H9 (cell line): ENCODE results near the gene ZNF668. TPM values are rescaled to one million over a fixed set of nuclear protein-coding genes. Genes with fewer than 3 reads are reported as not detected.

Experiments
- DNase-seq: peaks from one replicate; pipeline ENCODE4 v3.0.0-alpha.2; 2017
- H2AFZ ChIP-seq: one replicate; pipeline ENCODE4 v1.6.1; 2013; ENCODE audit warnings: mild to moderate bottlenecking, low read length, control low read depth, moderate library complexity
- H2AK5ac ChIP-seq: 2 replicates; pipeline ENCODE4 v1.6.1; 2013; ENCODE audit warnings: low read length, control low read depth, mixed read lengths; ENCODE audit not compliant: insufficient read length
- H2BK120ac ChIP-seq: one replicate; pipeline ENCODE4 v1.6.1; 2013; ENCODE audit warnings: low read depth, mild to moderate bottlenecking, low read length, control low read depth, inconsistent platforms; ENCODE audit not compliant: poor library complexity, severe bottlenecking
- H2BK12ac ChIP-seq: 2 replicates; pipeline ENCODE4 v1.6.1; 2013; ENCODE audit warnings: low read length, control low read depth, mixed read lengths, low read depth; ENCODE audit not compliant: insufficient read length
- H2BK15ac ChIP-seq: 2 replicates; pipeline ENCODE4 v1.6.1; 2013; ENCODE audit warnings: low read depth, low read length, control low read depth
- H2BK20ac ChIP-seq: one replicate; pipeline ENCODE4 v1.6.1; 2013; ENCODE audit warnings: low read depth, mild to moderate bottlenecking, low read length, control low read depth, inconsistent platforms; ENCODE audit not compliant: poor library complexity, severe bottlenecking
- H2BK5ac ChIP-seq: 2 replicates; pipeline ENCODE4 v1.6.1; 2013; ENCODE audit warnings: low read length, control low read depth, mixed read lengths; ENCODE audit not compliant: insufficient read length
- H3K14ac ChIP-seq: 2 replicates; pipeline ENCODE4 v1.6.1; 2013; ENCODE audit warnings: low read length, control low read depth; ENCODE audit not compliant: insufficient read depth
- H3K18ac ChIP-seq: 2 replicates; pipeline ENCODE4 v1.6.1; 2013; ENCODE audit warnings: low read depth, mild to moderate bottlenecking, mixed read lengths, low read length, control low read depth; ENCODE audit not compliant: insufficient read length
- H3K23ac ChIP-seq: 2 replicates; pipeline ENCODE4 v1.6.1; 2013; ENCODE audit warnings: low read length, control low read depth, mixed read lengths, low read depth; ENCODE audit not compliant: insufficient read length
- H3K23me2 ChIP-seq: 2 replicates; pipeline ENCODE4 v1.6.1; 2013; ENCODE audit warnings: low read depth, mild to moderate bottlenecking, mixed read lengths, low read length, control low read depth; ENCODE audit not compliant: insufficient read length, poor library complexity, severe bottlenecking
- H3K27ac ChIP-seq: 2 replicates; pipeline ENCODE4 v1.5.1; 2013; ENCODE audit warnings: low read length, control low read depth, mixed read lengths, low read depth; ENCODE audit not compliant: insufficient read length
- H3K27me3 ChIP-seq: 2 replicates; pipeline ENCODE4 v1.6.1; 2013; ENCODE audit warnings: low read length, control low read depth, inconsistent platforms; ENCODE audit not compliant: insufficient read depth
- H3K4ac ChIP-seq: 2 replicates; pipeline ENCODE4 v1.6.1; 2013; ENCODE audit warnings: low read depth, mild to moderate bottlenecking, control low read depth, inconsistent platforms, low read length, moderate library complexity
- H3K4me1 ChIP-seq: 2 replicates; pipeline ENCODE4 v1.6.1; 2013; ENCODE audit warnings: low read length, control low read depth, inconsistent platforms; ENCODE audit not compliant: insufficient read depth
- H3K4me2 ChIP-seq: 2 replicates; pipeline ENCODE4 v1.6.1; 2013; ENCODE audit warnings: low read length, control low read depth, mixed read lengths; ENCODE audit not compliant: insufficient read length, insufficient read depth
- H3K56ac ChIP-seq: 2 replicates; pipeline ENCODE4 v1.6.1; 2013; ENCODE audit warnings: low read depth, mild to moderate bottlenecking, mixed read lengths, low read length, control low read depth; ENCODE audit not compliant: insufficient read length
- H3K79me1 ChIP-seq: 2 replicates; pipeline ENCODE4 v1.6.1; 2013; ENCODE audit warnings: low read depth, mild to moderate bottlenecking, moderate library complexity, low read length, control low read depth, inconsistent platforms; ENCODE audit not compliant: insufficient read depth, poor library complexity, severe bottlenecking
- H3K79me2 ChIP-seq: 2 replicates; pipeline ENCODE4 v1.6.1; 2013; ENCODE audit warnings: low read length, control low read depth, inconsistent platforms; ENCODE audit not compliant: insufficient read depth
- H3K9ac ChIP-seq: 2 replicates; pipeline ENCODE4 v1.6.1; 2013; ENCODE audit warnings: low read length, control low read depth, mixed read lengths; ENCODE audit not compliant: insufficient read length; ENCODE audit errors: extremely low read depth
- H3K9me3 ChIP-seq: one replicate; pipeline ENCODE4 v1.6.1; 2013; ENCODE audit warnings: low read depth, low read length, inconsistent platforms; ENCODE audit not compliant: control insufficient read depth
- H3T11ph ChIP-seq: one replicate; pipeline ENCODE4 v1.6.1; 2013; ENCODE audit warnings: mild to moderate bottlenecking, low read length, control low read depth, inconsistent platforms
- H4K20me1 ChIP-seq: one replicate; pipeline ENCODE4 v1.6.1; 2013; ENCODE audit not compliant: control insufficient read depth, insufficient read length, insufficient read depth
- H4K5ac ChIP-seq: 2 replicates; pipeline ENCODE4 v1.6.1; 2013; ENCODE audit warnings: low read depth, mild to moderate bottlenecking, mixed read lengths, low read length, control low read depth; ENCODE audit not compliant: insufficient read length
- H4K8ac ChIP-seq: replicated peaks from 2 replicates; pipeline ENCODE4 v1.6.1; 2013; ENCODE audit warnings: low read length, control low read depth, mixed read lengths, low read depth; ENCODE audit not compliant: insufficient read length
- H4K91ac ChIP-seq: 2 replicates; pipeline ENCODE4 v1.6.1; 2013; ENCODE audit warnings: low read depth, mild to moderate bottlenecking, moderate library complexity, mixed read lengths, low read length, control low read depth; ENCODE audit not compliant: insufficient read length
- H3K27ac Mint-ChIP-seq, 3 experiments: 2 replicates in 2 of 3; 3 replicates in 1 of 3; pipeline ENCODE4 v1.8.0; 2020 to 2021; ENCODE audit warnings: mixed read lengths in 3 of 3, mild to moderate bottlenecking in 1 of 3, moderate library complexity in 1 of 3
- H3K27me3 Mint-ChIP-seq: 2 replicates; pipeline ENCODE4 v1.8.0; 2021; ENCODE audit warnings: low read depth, mild to moderate bottlenecking, moderate library complexity, mixed read lengths
- H3K36me3 Mint-ChIP-seq, 3 experiments: 2 replicates in 2 of 3; 3 replicates in 1 of 3; pipeline ENCODE4 v1.8.0; 2020 to 2021; ENCODE audit warnings: low read depth in 3 of 3, mixed read lengths in 3 of 3; ENCODE audit not compliant: insufficient read depth in 1 of 3
- H3K4me1 Mint-ChIP-seq, 2 experiments: 2 replicates each; pipeline ENCODE4 v1.8.0; 2020; ENCODE audit warnings: mixed read lengths in 2 of 2
- H3K4me3 Mint-ChIP-seq, 2 experiments: 2 replicates in 1 of 2; 3 replicates in 1 of 2; pipeline ENCODE4 v1.8.0; 2020 to 2021; ENCODE audit warnings: mild to moderate bottlenecking in 2 of 2, mixed read lengths in 2 of 2, moderate library complexity in 1 of 2
- H3K9me3 Mint-ChIP-seq, 2 experiments: 2 replicates in 1 of 2; 3 replicates in 1 of 2; pipeline ENCODE4 v1.8.0; 2020; ENCODE audit warnings: mild to moderate bottlenecking in 2 of 2, mixed read lengths in 2 of 2, moderate library complexity in 1 of 2
- CTCF ChIP-seq: fragments of 200-600 bp; sonication (generic); conservative IDR thresholded peaks from 3 replicates; pipeline ENCODE4 v1.8.0; 2021; ENCODE audit warnings: antibody characterized with exemption, mild to moderate bottlenecking
- WGBS: extraction: QIAGEN DNeasy Blood & Tissue Kit; methylation state at CpG from one replicate; pipeline ENCODE4 v1.1.7; 2013; ENCODE audit warnings: missing lambda C conversion rate, low lambda C conversion rate, mixed read lengths; ENCODE audit not compliant: insufficient read length; ENCODE audit errors: extremely low coverage; 5-methylcytosine and 5-hydroxymethylcytosine counted together
- total RNA-seq: library from RNA; stranded (reverse); gene quantifications from 2 replicates; pipeline ENCODE4 v1.2.1, GENCODE V29; 2021

Gene ZNF668
- total RNA-seq, 1 experiment from 2014 or later, result 18.6 TPM

GRCh38 chr16:31078597-31079341 is 4.7 kb upstream of the ZNF668 start:
- Histone ChIP-seq H2BK20ac (no peak overlapping the region), H3T11ph (no peak overlapping the region), H4K91ac (no peak overlapping the region), H3K18ac (no peak overlapping the region), H3K14ac (no peak overlapping the region), H2AK5ac (no peak overlapping the region), H3K4ac (no peak overlapping the region), H4K8ac (no peak overlapping the region), H3K23ac (no peak overlapping the region), H3K56ac (no peak overlapping the region), H2BK5ac (no peak overlapping the region), H3K9ac (no peak overlapping the region), H3K9me3 (no peaks in the 10 kb centered on the region), H4K5ac (no peak overlapping the region), H3K23me2 (no peaks in the 10 kb centered on the region), H3K4me2 (no peak overlapping the region), H3K27me3 (no peaks in the 10 kb centered on the region), H4K20me1 (peaks cover 4% of the 10 kb centered on the region), H3K27ac (no peak overlapping the region), H3K4me1 (no peaks in the 10 kb centered on the region), H3K79me1 (no peaks in the 10 kb centered on the region), H3K79me2 (peaks cover 2% of the 10 kb centered on the region; the same call in 1 of the 2 replicates), H2BK12ac (no peak overlapping the region), H2BK15ac (no peak overlapping the region), H2BK120ac (no peak overlapping the region), H2AFZ (no peak overlapping the region)
- no peak for TF ChIP-seq CTCF
- Mint-ChIP-seq H3K4me3 (no peak overlapping the region; a peak in 1 of 5 replicates), H3K27me3 (no peaks in the 10 kb centered on the region), H3K4me1 (peaks cover 7 to 11% of the 10 kb centered on the region in 2 experiments), H3K9me3 (no peaks in the 10 kb centered on the region), H3K36me3 (peaks cover 31 to 61% (median 57%) of the 10 kb centered on the region in 3 experiments; a peak in 6 of 7 replicates), H3K27ac (no peak overlapping the region)
- DNase-seq, result no peak
- no CpG with 5 or more reads among the region's 15 CpGs for WGBS
